ENCODE measurements around the gene C15orf62.

Gene C15orf62

GRCh38 chr15:40769274-40770146 is at the start of gene C15orf62:
C15orf62 (plus strand) TSS chr15:40769980; CDS start chr15:40770496, 516 bp downstream.
- DNase-seq = peak; percentile 69

DNA sequence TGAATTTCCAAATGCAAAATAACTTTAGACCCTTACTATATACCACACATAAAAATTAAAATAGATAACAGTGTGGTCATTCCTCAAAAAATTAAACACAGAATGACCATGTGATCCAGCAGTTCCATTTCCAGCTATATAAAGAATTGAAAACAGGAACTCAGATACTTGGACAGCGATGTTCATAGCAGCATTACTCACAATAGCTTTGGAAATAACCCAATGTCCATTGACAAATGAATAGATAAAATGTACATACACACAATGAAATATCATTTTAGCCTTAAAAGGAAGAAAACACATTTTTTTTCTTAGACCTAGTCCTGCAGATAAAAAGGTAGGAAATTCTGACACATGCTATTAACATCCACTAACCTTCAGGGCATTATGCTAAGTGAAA is 48.1 kb upstream of the C15orf62 start:
- DNase-seq = no peak

DNA sequence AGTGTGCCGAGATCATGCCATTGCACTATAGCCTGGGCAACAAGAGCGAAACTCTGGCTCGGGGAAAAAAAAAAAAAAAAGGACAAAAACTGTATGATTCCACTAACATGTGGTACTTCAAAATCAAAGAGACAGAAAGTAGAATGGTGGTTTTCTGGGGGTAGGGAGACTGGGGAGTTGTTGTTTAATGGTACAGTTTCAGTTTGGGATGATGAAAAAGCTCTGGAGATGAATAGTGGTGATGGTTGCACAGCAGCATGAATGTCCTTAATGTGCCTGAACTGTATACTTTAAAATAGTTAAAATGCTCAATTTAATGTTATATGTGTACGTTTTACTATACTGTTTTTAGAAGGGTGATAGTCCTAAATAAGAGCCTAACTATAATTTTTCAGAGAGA is 47.4 kb upstream of the C15orf62 start:
- DNase-seq = no peak

- no peak for DNase-seq
These were observed 46.8 kb upstream of the C15orf62 start for GRCh38 chr15:40722934-40723333.

DNA sequence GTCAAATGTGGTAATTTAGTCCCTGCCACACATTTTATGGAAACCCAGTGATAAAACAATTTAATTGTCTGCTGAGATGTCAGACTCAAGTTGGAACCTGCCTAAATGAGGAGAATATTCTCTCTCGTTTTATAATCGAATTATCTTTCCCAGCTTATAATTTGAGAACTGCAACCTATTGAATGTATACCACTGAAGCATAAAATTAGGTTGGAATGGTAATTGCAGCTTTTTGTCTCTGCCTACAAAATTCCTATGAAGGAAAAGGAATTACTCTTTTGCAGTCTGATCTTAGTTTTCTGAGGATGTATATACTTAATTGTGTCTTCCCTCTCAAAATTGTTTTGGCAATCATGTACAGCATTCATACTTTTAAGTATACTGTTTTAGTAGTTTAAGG is 45.9 kb upstream of the C15orf62 start:
- DNase-seq = no peak

GRCh38 chr15:40731034-40731433 is 38.7 kb upstream of the C15orf62 start:
- no peak for DNase-seq

GRCh38 chr15:40736575-40736974 is 33.2 kb upstream of the C15orf62 start:
- no peak for DNase-seq

- DNase-seq = no peak
These were observed 32.7 kb upstream of the C15orf62 start for GRCh38 chr15:40737048-40737447.

GRCh38 chr15:40739047-40739446 is 30.7 kb upstream of the C15orf62 start:
- DNase-seq = no peak

DNA sequence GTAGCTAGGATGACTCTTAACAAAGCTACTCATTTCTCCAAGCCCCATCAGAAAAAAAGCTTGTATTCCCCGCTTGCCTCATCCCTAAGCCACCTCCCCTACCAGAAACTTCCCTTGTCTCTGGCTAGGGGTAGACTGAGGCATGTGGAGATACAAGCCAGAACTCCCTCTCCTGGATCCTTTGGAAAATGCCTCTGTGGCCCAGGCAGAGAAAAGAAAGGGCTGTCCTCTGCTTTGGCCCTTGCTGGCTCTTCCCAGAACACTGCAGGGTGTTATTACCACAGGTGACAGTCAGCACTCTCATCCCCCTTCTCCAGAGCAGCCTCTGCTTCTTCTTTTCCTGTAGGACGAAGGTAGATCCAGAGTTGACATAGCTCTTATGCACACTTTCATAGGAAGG is 29.9 kb upstream of the C15orf62 start:
- DNase-seq = no peak

- DNase-seq = no peak
These were observed 26.3 kb upstream of the C15orf62 start for GRCh38 chr15:40743485-40743901.

DNA sequence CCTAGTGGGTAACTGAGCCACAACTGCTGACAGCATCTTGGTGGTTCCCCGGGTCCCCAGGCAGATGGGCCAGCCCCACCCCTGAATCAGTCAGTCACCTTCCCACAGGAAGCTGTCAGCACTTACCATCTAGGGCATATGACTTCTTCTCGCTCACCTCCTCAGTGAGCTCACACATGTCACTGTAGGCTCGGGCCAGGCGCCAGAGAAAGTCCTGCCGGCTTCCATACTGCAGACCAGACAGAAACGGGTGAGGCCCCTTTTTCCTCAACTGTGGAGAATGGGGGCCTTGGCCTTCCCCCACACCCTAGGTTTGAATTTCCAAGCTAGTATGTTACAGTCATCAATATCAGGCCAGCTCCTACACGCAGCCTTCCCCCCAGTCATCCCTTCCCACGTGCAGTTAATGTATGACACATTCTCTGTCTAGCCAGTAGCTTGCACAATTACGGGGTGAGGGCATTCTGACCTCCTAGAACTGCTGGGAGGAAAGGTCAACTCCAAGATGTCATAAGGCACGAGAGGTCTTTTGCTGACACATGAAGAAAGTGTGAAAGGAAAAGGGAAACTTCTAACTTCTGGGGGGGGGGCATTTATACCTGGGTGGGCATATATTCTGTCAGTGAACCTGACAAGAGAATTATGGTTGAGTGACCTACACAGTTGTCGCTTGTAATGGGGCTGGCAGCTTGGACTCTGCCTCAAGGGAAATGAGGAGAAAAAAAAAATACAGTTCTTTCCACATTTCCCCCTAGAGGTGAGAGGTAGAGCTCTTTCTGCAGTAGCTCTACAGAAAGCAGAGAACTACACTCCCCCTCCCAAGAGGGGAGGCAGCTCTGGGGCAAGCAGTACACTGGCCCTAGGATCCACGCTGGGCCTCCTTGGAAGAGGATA is 25.6 kb upstream of the C15orf62 start:
- peak; percentile 62 for DNase-seq

DNA sequence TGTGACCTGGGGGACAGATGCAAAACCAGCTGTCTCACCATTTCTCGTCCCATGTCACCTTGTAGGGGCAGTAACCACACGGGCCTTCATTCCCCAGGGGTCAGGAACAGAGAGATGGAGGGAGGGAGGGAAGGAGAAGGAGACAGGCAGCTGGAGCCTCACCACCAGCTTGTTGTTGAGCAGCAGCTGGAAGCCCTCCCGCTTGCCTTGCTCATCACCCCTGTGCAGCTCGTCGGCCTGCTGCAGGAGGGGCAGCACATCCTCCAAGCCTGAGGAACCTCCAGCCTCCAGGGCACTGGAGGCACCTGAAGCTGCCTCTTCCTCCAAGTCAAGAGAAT is 25.0 kb upstream of the C15orf62 start:
- no peak for DNase-seq

- no peak for DNase-seq
These were observed 22.8 kb upstream of the C15orf62 start for GRCh38 chr15:40746916-40747418.

GRCh38 chr15:40747685-40748631 is 21.8 kb upstream of the C15orf62 start:
- DNase-seq = no peak

DNA sequence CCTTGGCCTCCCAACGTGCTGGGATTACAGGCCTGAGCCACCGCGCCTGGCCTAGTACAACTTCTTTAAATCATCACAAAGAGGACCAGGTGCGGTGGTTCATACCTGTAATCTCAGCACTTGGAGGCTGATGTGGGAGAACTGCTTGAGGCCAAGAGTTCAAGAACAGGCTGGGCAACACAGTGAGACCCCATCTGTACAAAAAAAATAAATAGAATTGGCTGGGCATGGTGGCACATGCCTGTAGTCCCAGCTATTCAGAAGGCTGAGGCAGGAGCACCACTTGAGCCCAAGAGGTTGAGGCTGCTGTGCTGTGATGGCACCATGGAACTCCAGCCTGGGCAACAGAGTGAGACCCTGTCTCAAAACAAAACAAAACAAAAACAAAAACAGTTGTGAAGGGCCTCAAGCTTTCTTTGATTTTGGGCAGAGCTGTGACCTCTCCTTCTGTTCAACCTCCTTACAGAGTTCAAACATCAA is 20.6 kb upstream of the C15orf62 start:
- DNase-seq = no peak

GRCh38 chr15:40750885-40751284 is 18.9 kb upstream of the C15orf62 start:
- no peak for DNase-seq

GRCh38 chr15:40751745-40752144 is 18.0 kb upstream of the C15orf62 start:
- DNase-seq = no peak

DNA sequence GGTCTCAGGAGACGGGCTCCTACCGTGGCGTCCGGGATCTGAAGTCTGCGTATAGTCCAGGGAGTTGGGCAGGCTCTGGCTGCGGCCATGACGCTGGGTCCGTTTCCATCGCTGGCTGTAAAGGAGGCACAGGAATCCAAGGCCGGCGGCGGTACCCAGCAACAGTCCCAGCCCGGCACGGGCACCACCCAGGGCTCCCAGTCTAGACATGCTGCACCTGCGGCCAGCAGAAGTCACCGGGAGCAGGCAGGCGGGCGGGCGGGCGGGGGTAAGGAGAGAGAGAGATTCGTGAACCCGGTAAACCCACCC is 15.3 kb upstream of the C15orf62 start:
- DNase-seq = no peak

GRCh38 chr15:40754883-40755811 is 14.6 kb upstream of the C15orf62 start, which contains the start of gene RMDN3:
RMDN3 (minus strand) TSS chr15:40755254; CDS start chr15:40754783, 471 bp downstream.
- peak; percentile 91 for DNase-seq

DNA sequence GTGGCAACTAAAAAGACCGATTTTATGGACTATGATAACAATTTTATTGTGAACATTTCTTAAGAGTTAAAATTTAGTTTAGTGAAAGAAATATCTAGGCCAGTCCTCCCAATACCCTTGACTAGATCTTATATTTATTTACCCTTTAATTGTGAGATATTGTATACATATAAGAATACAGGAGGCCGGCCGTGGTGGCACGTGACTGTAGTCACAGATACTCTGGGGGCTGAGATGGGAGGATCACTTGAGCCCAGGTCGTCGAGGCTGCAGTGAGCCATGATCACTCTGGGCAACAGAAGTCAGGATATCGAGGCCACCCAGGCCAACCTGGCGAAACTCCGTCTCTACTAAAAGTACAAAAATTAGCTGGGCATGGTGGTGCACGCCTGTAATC is 14.0 kb upstream of the C15orf62 start:
- DNase-seq = no peak
